Measurements from ENCODE around the gene THOC6. TPM values are rescaled to one million over a fixed set of nuclear protein-coding genes. Genes with fewer than 3 reads are reported as not detected.

The THOC6 gene
- total RNA-seq, 1 donor from 2014 or later: 22.6 TPM

DNA sequence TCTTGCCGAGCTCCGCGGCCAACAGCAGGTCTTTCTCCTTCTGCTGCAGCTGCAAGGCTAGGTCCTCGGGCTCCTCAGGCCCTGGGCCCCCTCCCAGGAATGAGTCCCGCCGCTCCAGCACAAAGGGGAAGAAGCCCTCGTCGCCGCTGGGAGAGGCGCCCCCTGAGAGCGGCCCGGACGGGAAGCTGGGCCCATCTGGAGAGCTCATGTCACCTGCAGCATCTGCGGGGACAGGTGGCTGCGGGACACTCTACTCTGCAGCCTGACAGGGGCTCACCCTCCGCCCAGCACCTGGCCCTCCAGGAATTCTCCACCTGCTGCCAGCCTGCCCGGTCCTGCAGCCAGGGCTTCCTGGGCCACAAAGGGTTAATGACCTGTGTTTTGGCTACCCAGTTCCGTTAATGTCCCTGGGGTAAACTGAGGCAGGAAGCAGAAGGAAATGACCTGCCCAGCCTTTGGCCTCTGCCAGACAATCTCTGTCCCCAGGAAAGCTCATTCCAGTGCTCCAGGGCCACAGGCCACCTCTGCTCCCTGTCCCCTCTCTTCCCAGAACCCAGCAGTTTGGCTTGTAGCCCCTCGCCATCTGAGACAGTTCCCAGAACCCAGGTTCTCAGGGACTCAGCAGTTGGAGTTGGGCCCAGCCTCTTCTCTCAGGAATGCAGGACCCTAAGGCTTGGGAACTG lies 11.6 kb downstream of the THOC6 start:
- no peak overlapping the region for H3K27ac ChIP-seq
- peaks cover 13% of the 10 kb centered on the region for H3K4me1 ChIP-seq
- intact Hi-C loops (cut with DNase I): no loop called here
- no peak for TF ChIP-seq POLR2AphosphoS5 (IDR thresholded peaks at IDR 0.05; ENCODE audit: insufficient read depth in 1 of 2, low read depth in 1 of 2)
- TF ChIP-seq, protein P1, sequence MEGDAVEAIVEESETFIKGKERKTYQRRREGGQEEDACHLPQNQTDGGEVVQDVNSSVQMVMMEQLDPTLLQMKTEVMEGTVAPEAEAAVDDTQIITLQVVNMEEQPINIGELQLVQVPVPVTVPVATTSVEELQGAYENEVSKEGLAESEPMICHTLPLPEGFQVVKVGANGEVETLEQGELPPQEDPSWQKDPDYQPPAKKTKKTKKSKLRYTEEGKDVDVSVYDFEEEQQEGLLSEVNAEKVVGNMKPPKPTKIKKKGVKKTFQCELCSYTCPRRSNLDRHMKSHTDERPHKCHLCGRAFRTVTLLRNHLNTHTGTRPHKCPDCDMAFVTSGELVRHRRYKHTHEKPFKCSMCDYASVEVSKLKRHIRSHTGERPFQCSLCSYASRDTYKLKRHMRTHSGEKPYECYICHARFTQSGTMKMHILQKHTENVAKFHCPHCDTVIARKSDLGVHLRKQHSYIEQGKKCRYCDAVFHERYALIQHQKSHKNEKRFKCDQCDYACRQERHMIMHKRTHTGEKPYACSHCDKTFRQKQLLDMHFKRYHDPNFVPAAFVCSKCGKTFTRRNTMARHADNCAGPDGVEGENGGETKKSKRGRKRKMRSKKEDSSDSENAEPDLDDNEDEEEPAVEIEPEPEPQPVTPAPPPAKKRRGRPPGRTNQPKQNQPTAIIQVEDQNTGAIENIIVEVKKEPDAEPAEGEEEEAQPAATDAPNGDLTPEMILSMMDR (IDR thresholded peaks at IDR 0.05): no peak
- TF ChIP-seq POLR2A (IDR thresholded peaks at IDR 0.05): no peak
- no peaks in the 10 kb centered on the region for H3K9me3 ChIP-seq
- peak overlapping the region in 1 of 2 donors; percentile 42 for H3K4me3 ChIP-seq
- DNase-seq (ENCODE audit: extremely low spot score in 2 of 2): no peak
- peaks cover 15% of the 10 kb centered on the region for H3K27me3 ChIP-seq
- H3K36me3 ChIP-seq: no peaks in the 10 kb centered on the region

- Histone ChIP-seq H3K9me3 (no peaks in the 10 kb centered on the region), H3K27ac (peak overlapping the region; percentile 10), H3K4me1 (peaks cover 13% of the 10 kb centered on the region), H3K36me3 (no peaks in the 10 kb centered on the region), H3K4me3 (peak overlapping the region; percentile 21 to 42), H3K27me3 (peaks cover 10% of the 10 kb centered on the region)
- intact Hi-C loops (cut with DNase I): no loop called here
- no peak for DNase-seq (ENCODE audit: extremely low spot score in 2 of 2)
- TF ChIP-seq POLR2AphosphoS5 (IDR thresholded peaks at IDR 0.05; ENCODE audit: insufficient read depth in 1 of 2, low read depth in 1 of 2): peak in 1 of 2 donors; percentile 13
- no peak for TF ChIP-seq POLR2A (IDR thresholded peaks at IDR 0.05)
Observed at GRCh38 chr16:3035972-3036725, 12.3 kb downstream of the THOC6 start.

- DNase-seq (ENCODE audit: extremely low spot score in 2 of 2): no peak
- intact Hi-C loops (cut with DNase I): no loop called here
- H3K36me3 ChIP-seq: no peaks in the 10 kb centered on the region
- peaks cover 13% of the 10 kb centered on the region for H3K4me1 ChIP-seq
- TF ChIP-seq POLR2AphosphoS5 (IDR thresholded peaks at IDR 0.05; ENCODE audit: insufficient read depth in 1 of 2, low read depth in 1 of 2) (no peak), POLR2A (IDR thresholded peaks at IDR 0.05) (no peak)
- TF ChIP-seq, protein P1 (IDR thresholded peaks at IDR 0.05): no peak
- peak within 1 kb of the TSS; percentile 21 to 42 for H3K4me3 ChIP-seq
- peak within 1 kb of the TSS; percentile 10 for H3K27ac ChIP-seq
- H3K27me3 ChIP-seq: peaks cover 10% of the 10 kb centered on the region
- no peaks in the 10 kb centered on the region for H3K9me3 ChIP-seq
Observed at GRCh38 chr16:3036726-3037315, 13.0 kb downstream of the THOC6 start, which contains the start of gene BICDL2. Gene BICDL2 (minus strand): TSS chr16:3036944. CDS start chr16:3035496, 1,448 bp downstream.

DNA sequence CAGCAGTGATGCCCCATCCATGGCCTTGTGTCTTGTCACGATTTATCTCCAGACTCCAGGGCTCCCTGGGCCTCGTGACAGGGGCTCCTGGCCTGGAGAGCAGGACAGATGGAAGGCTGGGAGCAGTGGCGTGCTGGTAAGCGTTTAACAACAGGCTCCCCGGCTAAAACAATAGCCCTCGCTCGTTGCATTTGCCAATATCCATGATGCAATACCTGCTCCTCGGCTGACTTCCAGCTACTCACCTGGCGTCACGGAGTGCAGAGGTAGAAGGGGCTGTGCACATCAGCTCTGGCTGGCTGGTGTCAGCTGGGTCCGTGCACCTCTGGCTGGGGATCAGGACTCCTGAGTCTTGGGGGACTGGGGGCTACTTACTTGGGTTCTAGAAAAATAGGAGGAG lies 14.4 kb downstream of the THOC6 start:
- Histone ChIP-seq H3K4me1 (peaks cover 13% of the 10 kb centered on the region), H3K4me3 (no peak overlapping the region), H3K27ac (no peak overlapping the region), H3K9me3 (no peaks in the 10 kb centered on the region), H3K27me3 (peaks cover 10% of the 10 kb centered on the region), H3K36me3 (no peaks in the 10 kb centered on the region)
- intact Hi-C loops (cut with DNase I): no loop called here
- no peak for DNase-seq (ENCODE audit: extremely low spot score in 2 of 2)
- TF ChIP-seq POLR2A (IDR thresholded peaks at IDR 0.05) (no peak), POLR2AphosphoS5 (IDR thresholded peaks at IDR 0.05; ENCODE audit: insufficient read depth in 1 of 2, low read depth in 1 of 2) (no peak)
- TF ChIP-seq, protein P1 (IDR thresholded peaks at IDR 0.05): no peak

- TF ChIP-seq, protein P1 (IDR thresholded peaks at IDR 0.05): no peak
- TF ChIP-seq POLR2AphosphoS5 (IDR thresholded peaks at IDR 0.05; ENCODE audit: insufficient read depth in 1 of 2, low read depth in 1 of 2) (no peak), POLR2A (IDR thresholded peaks at IDR 0.05) (no peak)
- peaks cover 13% of the 10 kb centered on the region for H3K4me1 ChIP-seq
- H3K9me3 ChIP-seq: no peaks in the 10 kb centered on the region
- peaks cover 14% of the 10 kb centered on the region for H3K27me3 ChIP-seq
- H3K36me3 ChIP-seq: no peaks in the 10 kb centered on the region
- H3K27ac ChIP-seq: no peak overlapping the region
- intact Hi-C loops (cut with DNase I): no loop called here
- H3K4me3 ChIP-seq: no peak overlapping the region
- DNase-seq (ENCODE audit: extremely low spot score in 2 of 2): no peak
Observed at GRCh38 chr16:3038896-3039295, 15.1 kb downstream of the THOC6 start.
